Forelimb muscle (tissue), 1 donor: ENCODE results near the gene PORCN. TPM values are rescaled to one million over a fixed set of nuclear protein-coding genes. Genes with fewer than 3 reads are reported as not detected.
"Not testable (repeated sequence)": the region's sequence is repeated elsewhere in the genome, so short reads cannot be mapped to it uniquely, and the experiment has no call there.

Source experiments
- DNase-seq: peaks from one replicate; pipeline ENCODE4 v3.0.0-alpha.2; 2013; ENCODE audit warnings: low read depth
- polyA plus RNA-seq: library from polyadenylated mRNA; unstranded; fragments of 120-200 nt; gene quantifications from one replicate; pipeline ENCODE4 v1.2.1, GENCODE V29; 2013; ENCODE audit not compliant: insufficient read length

The PORCN gene
- polyA plus RNA-seq, 1 donor, result 3.3 TPM

DNA sequence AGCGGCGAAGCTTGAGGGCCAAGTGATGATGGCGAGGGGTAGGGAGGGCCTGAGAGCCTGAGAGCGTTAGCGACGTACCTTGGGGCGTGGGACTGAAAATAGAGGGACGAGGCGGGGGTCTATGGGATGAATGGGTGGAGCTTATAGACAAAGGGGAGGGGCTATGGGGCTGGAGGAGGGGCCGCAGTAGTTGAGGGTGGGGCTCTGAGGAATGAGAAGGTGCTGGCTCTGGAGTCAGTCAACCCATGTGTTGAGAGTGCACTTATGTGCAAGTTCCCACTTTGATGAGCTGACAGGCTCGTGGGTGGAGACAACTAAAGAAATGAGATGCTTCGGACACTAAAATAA lies 31.2 kb downstream of the PORCN start:
- no peak for DNase-seq

DNA sequence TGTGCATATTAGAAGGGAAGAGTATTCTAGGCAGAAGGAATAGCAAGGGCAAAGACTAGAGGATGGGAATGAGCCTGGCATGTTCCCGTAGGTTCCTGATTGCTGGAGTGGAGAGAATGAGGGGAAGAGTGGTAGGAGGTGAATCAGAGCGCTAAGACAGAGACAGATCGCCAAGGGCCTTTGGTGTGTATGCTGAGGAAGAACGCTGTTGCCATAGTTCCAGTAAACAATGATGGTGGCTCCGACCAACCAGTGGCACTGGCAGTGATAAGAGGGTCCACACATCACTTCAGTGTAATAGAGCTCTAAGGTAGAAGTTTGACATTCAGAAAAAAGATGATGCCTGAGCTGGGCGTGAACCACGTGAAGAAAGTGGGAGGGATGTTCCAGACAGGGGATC lies 31.7 kb downstream of the PORCN start:
- DNase-seq, result no peak

DNA sequence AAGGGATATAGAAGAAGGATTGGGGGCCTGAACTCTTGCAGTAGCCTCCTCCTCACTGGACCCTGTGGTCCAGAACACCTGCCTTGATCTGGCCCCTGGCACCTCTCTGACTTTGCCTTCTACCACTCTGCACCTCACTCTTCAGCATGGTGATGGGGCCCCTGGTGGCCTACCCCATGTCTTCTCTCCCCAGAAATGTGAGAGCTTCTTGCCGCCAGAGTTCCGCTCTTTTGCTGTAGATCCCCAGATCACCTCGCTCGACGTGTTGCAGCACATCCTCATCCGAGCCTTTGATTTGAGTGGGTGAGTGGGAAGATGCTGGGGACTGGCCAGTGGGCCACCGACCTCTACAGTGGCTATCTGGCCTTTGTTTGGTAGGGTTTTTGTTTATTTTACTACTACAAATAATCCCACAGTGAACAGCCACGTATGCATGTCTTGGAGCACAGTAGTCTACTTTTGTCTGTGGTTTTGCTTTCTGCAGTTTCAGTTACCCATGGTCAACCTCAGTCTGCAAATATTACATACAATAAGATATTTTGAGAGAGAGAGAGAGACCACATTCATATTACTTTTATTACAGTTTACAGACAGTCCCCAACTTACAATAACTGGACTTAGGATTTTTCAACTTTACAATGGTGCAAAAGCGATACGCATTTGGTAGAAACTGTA lies 32.5 kb downstream of the PORCN start:
- DNase-seq, result no peak

DNA sequence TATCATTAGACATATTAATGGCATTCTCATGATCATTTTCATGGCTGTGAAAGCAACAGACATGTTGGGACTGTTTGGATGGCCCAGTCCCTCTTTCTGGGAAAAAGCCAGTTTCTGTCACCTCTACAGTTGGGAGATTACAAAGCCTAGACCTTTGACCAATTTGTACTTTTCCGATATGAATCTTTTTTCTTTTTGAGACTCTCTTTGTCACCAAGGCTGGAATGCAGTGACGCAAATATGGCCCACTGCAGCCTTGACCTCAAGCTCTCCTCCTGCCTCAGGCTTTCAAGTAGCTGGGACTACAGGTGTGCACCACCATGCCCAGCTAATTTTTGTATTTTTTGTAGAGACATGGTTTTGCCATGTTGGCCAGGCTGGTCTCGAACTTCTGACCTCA lies 40.1 kb downstream of the PORCN start:
- no peak for DNase-seq

GRCh38 chrX:48555731-48556325 lies 47.0 kb downstream of the PORCN start:
- DNase-seq, result not testable (repeated sequence)

GRCh38 chrX:48558271-48558670 lies 49.5 kb downstream of the PORCN start:
- DNase-seq, result no peak

- DNase-seq, result no peak
These were observed 50.8 kb downstream of the PORCN start for GRCh38 chrX:48559636-48560035.

GRCh38 chrX:48560056-48560455 lies 51.3 kb downstream of the PORCN start:
- no peak for DNase-seq

DNA sequence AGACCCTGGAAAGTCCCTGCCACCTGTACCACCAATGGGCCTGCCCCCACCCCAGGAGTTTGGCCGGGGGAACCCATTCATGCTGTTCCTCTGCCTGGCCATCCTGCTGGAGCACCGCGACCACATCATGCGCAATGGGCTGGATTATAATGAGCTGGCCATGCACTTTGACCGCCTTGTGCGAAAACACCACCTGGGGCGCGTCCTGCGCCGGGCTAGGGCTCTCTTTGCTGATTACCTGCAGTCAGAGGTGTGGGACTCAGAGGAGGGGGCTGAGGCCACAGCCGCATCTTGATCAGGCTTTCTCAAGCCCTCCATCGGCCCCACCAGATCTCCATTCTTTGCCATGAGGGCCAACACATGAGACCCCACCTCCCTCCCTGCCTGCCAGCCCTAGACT lies 51.9 kb downstream of the PORCN start:
- no peak for DNase-seq

- DNase-seq, result no peak
These were observed 61.2 kb downstream of the PORCN start for GRCh38 chrX:48569958-48570357.

Other genes starting within 250 kb of the PORCN start
- not detected for gene SSX3, start 152.3 kb upstream of the PORCN start, polyA plus RNA-seq
- not detected for gene SSX4, start 125.5 kb upstream of the PORCN start, polyA plus RNA-seq
- gene SSX4B, start 97.0 kb upstream of the PORCN start, polyA plus RNA-seq, result not detected
- 4.9 TPM for gene SLC38A5, start 38.7 kb upstream of the PORCN start, polyA plus RNA-seq
- 22.2 TPM for gene FTSJ1, start 32.8 kb upstream of the PORCN start, polyA plus RNA-seq
- gene EBP, start 12.8 kb downstream of the PORCN start, polyA plus RNA-seq, result 18.7 TPM
- 8.7 TPM for gene TBC1D25, start 30.7 kb downstream of the PORCN start, polyA plus RNA-seq
- 305 TPM for gene RBM3, start 65.5 kb downstream of the PORCN start, polyA plus RNA-seq
- 86.3 TPM for gene WDR13, start 88.5 kb downstream of the PORCN start, polyA plus RNA-seq
- 2.7 TPM for gene WAS, start 174.8 kb downstream of the PORCN start, polyA plus RNA-seq
- 3.6 TPM for gene SUV39H1, start 187.7 kb downstream of the PORCN start, polyA plus RNA-seq